OCI-LY1 (cell line): Measurements from ENCODE around the gene TET2.

ENCODE experiments used
- H2AFZ ChIP-seq: fragments of 200-600 bp; sonication (generic), shearing (Covaris generic); 2 replicates; pipeline ENCODE4 v1.6.0; 2014; ENCODE audit warnings: antibody characterized with exemption, mild to moderate bottlenecking, low read length
- H3F3A ChIP-seq: fragments of 200-600 bp; sonication (generic), shearing (Covaris generic); 2 replicates; pipeline ENCODE4 v1.6.0; 2014; ENCODE audit warnings: mild to moderate bottlenecking, antibody characterized with exemption, low read length, moderate library complexity; ENCODE audit not compliant: insufficient read depth
- H3K27ac ChIP-seq: fragments of 200-600 bp; sonication (generic); 2 replicates; pipeline ENCODE4 v1.5.1; 2014; ENCODE audit warnings: low read length, mixed run types, mild to moderate bottlenecking, low read depth; ENCODE audit not compliant: poor library complexity, severe bottlenecking
- H3K27me3 ChIP-seq: fragments of 200-600 bp; sonication (generic); 2 replicates; pipeline ENCODE4 v1.6.0; 2014; ENCODE audit warnings: antibody characterized with exemption, mild to moderate bottlenecking, low read length, moderate library complexity; ENCODE audit not compliant: insufficient read depth
- H3K36me3 ChIP-seq: fragments of 200-600 bp; sonication (generic); 2 replicates; pipeline ENCODE4 v1.6.1; 2014; ENCODE audit warnings: mild to moderate bottlenecking, antibody characterized with exemption, low read length, moderate library complexity, mixed read lengths; ENCODE audit not compliant: insufficient read depth
- H3K4me1 ChIP-seq: fragments of 200-600 bp; sonication (generic); 2 replicates; pipeline ENCODE4 v1.5.1; 2014; ENCODE audit warnings: mild to moderate bottlenecking, low read length, moderate library complexity; ENCODE audit not compliant: insufficient read depth, severe bottlenecking
- H3K4me2 ChIP-seq: fragments of 200-600 bp; sonication (generic), shearing (Covaris generic); 2 replicates; pipeline ENCODE4 v1.6.1; 2014; ENCODE audit warnings: low read length
- H3K4me3 ChIP-seq: fragments of 200-600 bp; sonication (generic); 2 replicates; pipeline ENCODE4 v1.5.1; 2014; ENCODE audit warnings: low read length, low read depth, mild to moderate bottlenecking, mixed read lengths; ENCODE audit not compliant: poor library complexity, severe bottlenecking
- H3K79me2 ChIP-seq: fragments of 200-600 bp; shearing (Covaris generic); 2 replicates; pipeline ENCODE4 v1.6.1; 2016; ENCODE audit warnings: mixed run types, low read length, mixed read lengths; ENCODE audit not compliant: insufficient read depth
- H3K9ac ChIP-seq: fragments of 200-600 bp; sonication (generic), shearing (Covaris generic); 2 replicates; pipeline ENCODE4 v1.6.1; 2014; ENCODE audit warnings: mild to moderate bottlenecking, low read length, mixed read lengths
- H3K9me2 ChIP-seq: fragments of 200-600 bp; sonication (generic), shearing (Covaris generic); 2 replicates; pipeline ENCODE4 v1.6.1; 2014; ENCODE audit warnings: low read depth, mild to moderate bottlenecking, low read length, mixed read lengths
- H3K9me3 ChIP-seq: fragments of 200-600 bp; shearing (Covaris generic); 2 replicates; pipeline ENCODE4 v1.6.1; 2014; ENCODE audit warnings: low read length, mixed read lengths
- H4K20me1 ChIP-seq: fragments of 200-600 bp; sonication (generic), shearing (Covaris generic); 2 replicates; pipeline ENCODE4 v1.6.0; 2016; ENCODE audit warnings: mild to moderate bottlenecking, low read length; ENCODE audit not compliant: insufficient read depth
- EZH2 ChIP-seq: fragments of 200-600 bp; sonication (generic), shearing (Covaris generic); IDR thresholded peaks from 2 replicates; pipeline ENCODE4 v1.8.0; 2017; ENCODE audit warnings: borderline replicate concordance, mixed run types, mild to moderate bottlenecking, antibody characterized with exemption, low read length, moderate library complexity, mixed read lengths
- TF ChIP-seq, protein P1 (sequence below): fragments of 200-600 bp; sonication (generic), shearing (Covaris generic); IDR thresholded peaks from 2 replicates; pipeline ENCODE4 v1.5.1; 2017; ENCODE audit warnings: mild to moderate bottlenecking, antibody characterized with exemption, low read length, moderate library complexity, mixed read lengths

The TET2 gene

DNA sequence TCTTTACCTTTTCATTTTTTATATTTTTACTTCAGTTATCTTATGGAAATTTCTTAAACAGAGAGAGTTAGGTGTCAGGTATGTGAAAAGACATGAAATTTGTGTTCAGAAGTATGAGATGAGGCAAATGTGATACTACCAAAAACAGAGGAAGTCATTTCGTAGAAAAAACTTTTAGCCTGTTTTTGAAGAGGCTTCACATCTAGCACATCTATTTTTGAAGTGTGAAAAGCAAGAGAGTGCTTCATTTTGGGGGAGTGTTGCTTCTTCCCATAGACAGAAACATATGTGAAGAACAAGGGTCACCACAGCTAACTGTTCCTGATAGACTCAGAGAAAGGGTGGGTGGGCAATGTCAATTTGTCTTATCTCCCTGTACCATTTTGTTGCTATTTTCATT, 125.3 kb downstream of the TET2 start:
- no peak overlapping the region for H3K4me3 ChIP-seq
- H3K4me2 ChIP-seq, result no peak overlapping the region
- H3K4me1 ChIP-seq, result no peaks in the 10 kb centered on the region
- H3K27ac ChIP-seq, result no peak overlapping the region
- H3K27me3 ChIP-seq, result no peaks in the 10 kb centered on the region
- H4K20me1 ChIP-seq, result no peaks in the 10 kb centered on the region
- H3K9ac ChIP-seq, result no peak overlapping the region
- no peaks in the 10 kb centered on the region; the same call in 1 of the 2 replicates for H3F3A ChIP-seq
- no peaks in the 10 kb centered on the region for H3K9me3 ChIP-seq
- H2AFZ ChIP-seq, result no peak overlapping the region
- peaks cover 12% of the 10 kb centered on the region for H3K36me3 ChIP-seq
- H3K9me2 ChIP-seq, result no peaks in the 10 kb centered on the region
- no peaks in the 10 kb centered on the region for H3K79me2 ChIP-seq
- TF ChIP-seq EZH2, result no peak
- TF ChIP-seq, protein P1, sequence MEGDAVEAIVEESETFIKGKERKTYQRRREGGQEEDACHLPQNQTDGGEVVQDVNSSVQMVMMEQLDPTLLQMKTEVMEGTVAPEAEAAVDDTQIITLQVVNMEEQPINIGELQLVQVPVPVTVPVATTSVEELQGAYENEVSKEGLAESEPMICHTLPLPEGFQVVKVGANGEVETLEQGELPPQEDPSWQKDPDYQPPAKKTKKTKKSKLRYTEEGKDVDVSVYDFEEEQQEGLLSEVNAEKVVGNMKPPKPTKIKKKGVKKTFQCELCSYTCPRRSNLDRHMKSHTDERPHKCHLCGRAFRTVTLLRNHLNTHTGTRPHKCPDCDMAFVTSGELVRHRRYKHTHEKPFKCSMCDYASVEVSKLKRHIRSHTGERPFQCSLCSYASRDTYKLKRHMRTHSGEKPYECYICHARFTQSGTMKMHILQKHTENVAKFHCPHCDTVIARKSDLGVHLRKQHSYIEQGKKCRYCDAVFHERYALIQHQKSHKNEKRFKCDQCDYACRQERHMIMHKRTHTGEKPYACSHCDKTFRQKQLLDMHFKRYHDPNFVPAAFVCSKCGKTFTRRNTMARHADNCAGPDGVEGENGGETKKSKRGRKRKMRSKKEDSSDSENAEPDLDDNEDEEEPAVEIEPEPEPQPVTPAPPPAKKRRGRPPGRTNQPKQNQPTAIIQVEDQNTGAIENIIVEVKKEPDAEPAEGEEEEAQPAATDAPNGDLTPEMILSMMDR, result no peak

DNA sequence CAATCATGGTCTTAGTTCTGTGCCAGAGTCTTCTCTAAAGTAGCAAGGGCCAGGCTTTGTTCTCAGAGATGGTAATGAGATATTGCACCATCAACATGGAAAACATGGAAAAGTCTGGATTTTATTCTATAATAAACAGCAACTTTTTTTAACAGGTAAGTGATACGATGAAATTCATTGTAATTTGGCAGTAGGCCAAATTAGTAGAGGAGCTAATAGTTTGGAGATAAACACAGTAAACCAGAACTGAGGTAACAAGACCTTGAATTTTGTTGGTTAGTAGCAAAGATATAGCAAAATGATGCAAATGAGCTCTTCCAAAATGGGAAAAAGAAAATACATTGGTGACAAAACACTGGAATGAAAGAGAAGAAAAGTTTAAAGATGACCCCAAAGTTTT, 126.6 kb downstream of the TET2 start:
- H3K4me1 ChIP-seq, result no peaks in the 10 kb centered on the region
- H3K36me3 ChIP-seq, result peaks cover 12% of the 10 kb centered on the region
- H3F3A ChIP-seq, result no peaks in the 10 kb centered on the region
- H3K27ac ChIP-seq, result no peak overlapping the region
- no peak overlapping the region for H2AFZ ChIP-seq
- H3K4me2 ChIP-seq, result no peak overlapping the region
- no peak overlapping the region for H3K9ac ChIP-seq
- TF ChIP-seq, protein P1, result no peak
- TF ChIP-seq EZH2, result no peak
- no peaks in the 10 kb centered on the region for H3K9me3 ChIP-seq
- H3K4me3 ChIP-seq, result no peak overlapping the region
- no peaks in the 10 kb centered on the region for H3K9me2 ChIP-seq
- H4K20me1 ChIP-seq, result no peaks in the 10 kb centered on the region
- H3K79me2 ChIP-seq, result no peaks in the 10 kb centered on the region
- H3K27me3 ChIP-seq, result no peaks in the 10 kb centered on the region

DNA sequence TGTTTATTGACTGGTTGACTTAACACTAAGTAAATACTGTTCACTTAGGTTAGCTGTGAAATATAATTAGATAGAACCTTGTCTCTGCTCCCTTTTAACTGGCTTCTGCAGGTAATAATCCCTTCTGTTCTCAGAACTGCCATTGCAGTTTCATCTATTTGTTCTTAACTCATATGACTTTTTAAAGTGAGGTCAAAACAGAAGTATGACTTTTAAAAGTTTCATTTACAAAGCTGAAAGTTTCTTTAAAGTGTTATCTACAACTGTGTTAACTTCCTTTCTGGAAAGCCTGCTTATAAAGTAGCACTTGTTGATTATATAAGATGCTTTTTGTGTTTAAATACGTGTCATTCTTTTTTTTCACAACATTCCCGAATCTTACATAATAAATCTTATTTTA, 127.4 kb downstream of the TET2 start:
- no peak overlapping the region for H3K4me3 ChIP-seq
- peaks cover 2% of the 10 kb centered on the region for H3K4me1 ChIP-seq
- H3K36me3 ChIP-seq, result peaks cover 12% of the 10 kb centered on the region
- H3K9ac ChIP-seq, result no peak overlapping the region
- no peaks in the 10 kb centered on the region for H3K79me2 ChIP-seq
- no peak overlapping the region for H3K27ac ChIP-seq
- no peak for TF ChIP-seq EZH2
- TF ChIP-seq, protein P1, result no peak
- H3K9me2 ChIP-seq, result no peaks in the 10 kb centered on the region
- H2AFZ ChIP-seq, result no peak overlapping the region
- no peaks in the 10 kb centered on the region for H3F3A ChIP-seq
- no peaks in the 10 kb centered on the region for H3K9me3 ChIP-seq
- no peaks in the 10 kb centered on the region for H4K20me1 ChIP-seq
- H3K27me3 ChIP-seq, result no peaks in the 10 kb centered on the region
- H3K4me2 ChIP-seq, result no peak overlapping the region
